OCI-LY7 (cell line): Measurements from ENCODE around the gene MYMX. TPM values are rescaled to one million over a fixed set of nuclear protein-coding genes. Genes with fewer than 3 reads are reported as not detected.

ENCODE experiments used
- BruUV-seq: library from RNA; stranded (reverse); fragments of 400-500 nt; replicated peaks from 2 replicates; lab custom pipeline; 2021; lab: Mats Ljungman, UMichigan
- CTCF ChIA-PET: fragments of 300-600 bp; sonication (Branson Sonifier 250); formaldehyde crosslinking; loops from one replicate; lab custom pipeline; 2022; ENCODE audit warnings: antibody characterized with exemption; ENCODE audit not compliant: unreplicated experiment; lab: Charles Lee
- POLR2A ChIA-PET: fragments of 300-600 bp; sonication (Branson Sonifier 250); formaldehyde crosslinking; loops from one replicate; lab custom pipeline; 2022; ENCODE audit warnings: antibody characterized with exemption; lab: Charles Lee
- DNase-seq: peaks from one replicate; pipeline ENCODE4 v3.0.0-alpha.2; 2015; ENCODE audit warnings: low spot score
- H2AFZ ChIP-seq: fragments of 200-600 bp; sonication (generic), shearing (Covaris generic); 2 replicates; pipeline ENCODE4 v1.6.1; 2014; ENCODE audit warnings: mild to moderate bottlenecking, antibody characterized with exemption, low read length, moderate library complexity
- H3K27ac ChIP-seq: fragments of 200-600 bp; sonication (generic); 2 replicates; pipeline ENCODE4 v1.5.1; 2014; ENCODE audit warnings: mixed run types, low read depth, mild to moderate bottlenecking, moderate library complexity, low read length, inconsistent platforms; ENCODE audit not compliant: poor library complexity, severe bottlenecking
- H3K36me3 ChIP-seq: fragments of 200-600 bp; sonication (generic); 2 replicates; pipeline ENCODE4 v1.6.1; 2014; ENCODE audit warnings: mild to moderate bottlenecking, antibody characterized with exemption, low read length, moderate library complexity, mixed read lengths; ENCODE audit not compliant: insufficient read depth
- H3K4me1 ChIP-seq: fragments of 200-600 bp; sonication (generic); 2 replicates; pipeline ENCODE4 v1.5.1; 2014; ENCODE audit warnings: mild to moderate bottlenecking, low read length; ENCODE audit not compliant: insufficient read depth, poor library complexity, severe bottlenecking
- H3K4me2 ChIP-seq: fragments of 200-600 bp; sonication (generic); 2 replicates; pipeline ENCODE4 v1.6.1; 2014; ENCODE audit warnings: mild to moderate bottlenecking, low read length
- H3K4me3 ChIP-seq: fragments of 200-600 bp; sonication (generic); 2 replicates; pipeline ENCODE4 v1.5.1; 2014; ENCODE audit warnings: mild to moderate bottlenecking, low read depth, low read length; ENCODE audit not compliant: poor library complexity, severe bottlenecking
- H3K79me2 ChIP-seq: fragments of 200-600 bp; sonication (generic); 2 replicates; pipeline ENCODE4 v1.6.1; 2016; ENCODE audit warnings: low read depth, mild to moderate bottlenecking, low read length, moderate library complexity, mixed read lengths; ENCODE audit not compliant: insufficient read depth
- H3K9me2 ChIP-seq: fragments of 200-600 bp; sonication (generic); 2 replicates; pipeline ENCODE4 v1.6.1; 2016; ENCODE audit warnings: mild to moderate bottlenecking, low read length, mixed read lengths; ENCODE audit not compliant: insufficient read depth
- H3K9me3 ChIP-seq: fragments of 200-600 bp; sonication (generic); 2 replicates; pipeline ENCODE4 v1.6.1; 2014; ENCODE audit warnings: mild to moderate bottlenecking, mixed run types, low read length, mixed read lengths
- H4K20me1 ChIP-seq: fragments of 200-600 bp; sonication (generic); 2 replicates; pipeline ENCODE4 v1.6.1; 2014; ENCODE audit warnings: mild to moderate bottlenecking, antibody characterized with exemption, low read length, moderate library complexity, mixed read lengths; ENCODE audit not compliant: insufficient read depth
- EZH2phosphoT487 ChIP-seq: fragments of 200-600 bp; sonication (generic); IDR thresholded peaks from 2 replicates; pipeline ENCODE4 v1.6.1; 2018; ENCODE audit warnings: low read depth, borderline replicate concordance, mild to moderate bottlenecking, mixed run types, antibody characterized with exemption, low read length, moderate library complexity, mixed read lengths
- intact Hi-C: fragments of 100-400 bp; cut with micrococcal nuclease; formaldehyde crosslinking; loops from one replicate; pipeline ENCODE4 v1.10.0; 2022; ENCODE audit not compliant: unreplicated experiment
- total RNA-seq, 2 experiments: library from RNA; depleted of rRNA in 1 of 2; stranded (reverse); fragments of >200 nt in 1 of 2; shearing (Covaris generic) in 1 of 2; gene quantifications; 2 replicates each; pipeline ENCODE4 v1.2.3, GENCODE V29; 2014 to 2022
- TF ChIP-seq, protein P1 (sequence below): fragments of 200-600 bp; sonication (generic); conservative IDR thresholded peaks from 2 replicates; pipeline ENCODE4 v1.5.1; 2014; ENCODE audit warnings: mild to moderate bottlenecking, antibody characterized with exemption, low read length, moderate library complexity, mixed read lengths

The MYMX gene
- total RNA-seq, 2 experiments from 2014 or later, result not detected

DNA sequence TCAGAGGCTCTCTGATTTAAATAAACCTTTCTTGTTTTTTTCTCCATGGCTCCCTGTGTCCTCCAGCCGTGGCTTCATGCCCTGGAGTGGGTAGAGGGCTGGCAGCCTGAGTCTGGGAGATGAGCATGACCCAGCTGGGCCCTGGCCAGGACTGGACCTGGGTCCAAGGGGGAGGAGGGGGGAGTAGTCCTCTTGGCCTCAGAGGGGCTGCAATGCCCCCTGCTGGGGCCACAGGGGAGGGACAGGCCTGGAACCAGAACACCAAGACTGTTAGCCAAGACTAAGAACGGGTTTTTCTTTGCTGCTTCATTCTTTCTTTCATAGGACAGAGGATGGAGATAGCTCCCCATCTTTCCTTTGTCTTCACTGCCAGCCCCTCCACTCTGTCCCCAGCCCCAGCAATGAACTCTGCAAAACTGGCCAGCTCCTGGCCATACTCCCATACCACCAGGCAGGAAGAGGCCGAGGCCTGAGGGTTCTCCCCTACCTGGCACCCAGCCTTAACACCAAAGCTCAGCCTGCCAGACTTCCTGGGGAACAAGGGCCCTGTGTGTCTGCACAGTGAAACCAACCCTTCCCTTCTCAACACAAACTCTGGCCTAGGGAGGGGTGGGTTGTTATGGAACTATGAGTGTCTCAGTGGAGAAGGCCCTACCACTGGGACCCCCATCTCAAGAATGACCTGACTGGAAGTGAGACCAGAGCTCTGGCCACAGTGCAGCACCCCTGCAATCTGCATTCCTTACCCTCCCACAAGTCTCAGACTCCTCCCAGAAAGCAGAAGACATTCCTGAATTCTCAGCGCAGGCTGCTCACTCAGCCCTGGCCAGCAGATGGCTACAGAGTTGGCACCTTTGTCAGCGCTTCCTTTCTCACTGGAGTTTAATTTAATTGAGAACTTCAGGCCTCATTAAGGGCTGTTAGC lies 17.6 kb downstream of the MYMX start:
- ChIA-PET CTCF (interaction anchor here (1.0 to 2.6 kb wide), 4 partner anchors 10 to 65 kb away, joined by 3 to 15 read pairs (median 6); partner anchors contain the start of gene SLC29A1), POLR2A (interaction anchor here (0.8 to 2.8 kb wide), 3 partner anchors 10 to 28 kb away, joined by 3 to 15 read pairs (median 3); partner anchors contain the start of genes HSP90AB1 and SLC29A1)
- TF ChIP-seq, protein P1, sequence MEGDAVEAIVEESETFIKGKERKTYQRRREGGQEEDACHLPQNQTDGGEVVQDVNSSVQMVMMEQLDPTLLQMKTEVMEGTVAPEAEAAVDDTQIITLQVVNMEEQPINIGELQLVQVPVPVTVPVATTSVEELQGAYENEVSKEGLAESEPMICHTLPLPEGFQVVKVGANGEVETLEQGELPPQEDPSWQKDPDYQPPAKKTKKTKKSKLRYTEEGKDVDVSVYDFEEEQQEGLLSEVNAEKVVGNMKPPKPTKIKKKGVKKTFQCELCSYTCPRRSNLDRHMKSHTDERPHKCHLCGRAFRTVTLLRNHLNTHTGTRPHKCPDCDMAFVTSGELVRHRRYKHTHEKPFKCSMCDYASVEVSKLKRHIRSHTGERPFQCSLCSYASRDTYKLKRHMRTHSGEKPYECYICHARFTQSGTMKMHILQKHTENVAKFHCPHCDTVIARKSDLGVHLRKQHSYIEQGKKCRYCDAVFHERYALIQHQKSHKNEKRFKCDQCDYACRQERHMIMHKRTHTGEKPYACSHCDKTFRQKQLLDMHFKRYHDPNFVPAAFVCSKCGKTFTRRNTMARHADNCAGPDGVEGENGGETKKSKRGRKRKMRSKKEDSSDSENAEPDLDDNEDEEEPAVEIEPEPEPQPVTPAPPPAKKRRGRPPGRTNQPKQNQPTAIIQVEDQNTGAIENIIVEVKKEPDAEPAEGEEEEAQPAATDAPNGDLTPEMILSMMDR, result peak; percentile 93
- TF ChIP-seq EZH2phosphoT487, result no peak
- Histone ChIP-seq H3K79me2 (no peaks in the 10 kb centered on the region), H3K27ac (no peak overlapping the region), H3K4me3 (no peak overlapping the region), H3K4me2 (no peak overlapping the region), H3K9me3 (no peaks in the 10 kb centered on the region), H3K4me1 (peaks cover 24% of the 10 kb centered on the region), H4K20me1 (no peaks in the 10 kb centered on the region), H3K9me2 (no peaks in the 10 kb centered on the region), H2AFZ (no peak overlapping the region), H3K36me3 (peaks cover 65% of the 10 kb centered on the region)
- DNase-seq, result peak; percentile 62
- BruUV-seq, result no TSS peak
- intact Hi-C loops, result loop anchor here (1.0 to 2.0 kb wide), 2 partner anchors 14 to 62 kb away; no protein-coding TSS in a partner anchor

DNA sequence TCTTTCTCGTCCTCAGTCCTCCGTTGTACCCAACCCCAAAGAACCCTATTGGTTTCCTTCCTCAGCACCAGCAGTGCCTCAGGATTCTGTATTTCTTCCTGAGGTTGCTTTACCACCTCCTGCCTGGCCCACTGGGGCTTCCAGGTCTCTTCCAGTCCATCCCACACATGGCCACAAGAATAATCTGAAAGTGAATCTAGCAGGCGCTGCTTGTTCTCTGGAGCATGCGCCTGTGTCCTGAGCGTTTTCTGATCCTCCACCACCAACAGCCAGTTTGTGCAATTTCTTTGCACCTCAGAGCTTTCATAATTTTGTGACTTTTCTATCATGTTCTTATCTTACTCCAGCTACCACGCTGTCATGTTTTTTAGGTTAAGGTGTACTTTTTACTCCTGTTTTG lies 18.5 kb downstream of the MYMX start:
- H3K4me1 ChIP-seq, result peaks cover 24% of the 10 kb centered on the region
- H3K4me3 ChIP-seq, result no peak overlapping the region
- ChIA-PET POLR2A (interaction anchor here (0.6 to 2.8 kb wide), 2 partner anchors 11 to 126 kb away, joined by 4 to 15 read pairs; partner anchors contain the start of gene SLC29A1), CTCF (interaction anchor here (1.2 to 2.6 kb wide), 3 partner anchors 11 to 28 kb away, joined by 3 to 15 read pairs (median 10); partner anchors contain the start of gene SLC29A1)
- no peak for TF ChIP-seq EZH2phosphoT487
- TF ChIP-seq, protein P1, result no peak
- no peaks in the 10 kb centered on the region for H3K9me3 ChIP-seq
- no peaks in the 10 kb centered on the region for H4K20me1 ChIP-seq
- H2AFZ ChIP-seq, result no peak overlapping the region
- H3K79me2 ChIP-seq, result no peaks in the 10 kb centered on the region
- DNase-seq, result no peak
- H3K36me3 ChIP-seq, result peaks cover 56% of the 10 kb centered on the region
- no peak overlapping the region for H3K27ac ChIP-seq
- H3K9me2 ChIP-seq, result no peaks in the 10 kb centered on the region
- no TSS peak for BruUV-seq
- intact Hi-C loops, result loop anchor here (2.0 kb wide), 1 partner anchor 14 kb away; no protein-coding TSS in a partner anchor
- H3K4me2 ChIP-seq, result no peak overlapping the region
